HEK293 (cell line): ENCODE data around the gene P2RY6.

Experiments used
- CTCF ChIA-PET: fragments of 350-600 bp; formaldehyde crosslinking; extraction: SDS; loops from one replicate; lab custom pipeline; 2021; ENCODE audit warnings: antibody characterized with exemption; lab: Yijun Ruan, JAX
- POLR2A ChIA-PET: fragments of 300-600 bp; formaldehyde crosslinking; extraction: SDS; loops from one replicate; lab custom pipeline; 2020; ENCODE audit warnings: antibody characterized with exemption, inconsistent platforms; lab: Yijun Ruan, JAX
- H3K27ac ChIP-seq: fragments of 200-500 bp; sonication (Bioruptor generic); 2 replicates; pipeline ENCODE4 v1.5.1; 2014; ENCODE audit warnings: low read depth, low read length, control low read depth, inconsistent platforms; ENCODE audit errors: extremely low read depth
- H3K36me3 ChIP-seq, 2 experiments: fragments of 200-500 bp in 1 of 2; sonication (Bioruptor generic) in 1 of 2; 1 replicate in 1 of 2; 2 replicates in 1 of 2; pipeline ENCODE4 v1.5.1; 2014 to 2017; ENCODE audit warnings: inconsistent platforms in 2 of 2, low read length in 2 of 2; ENCODE audit not compliant: control insufficient read depth in 2 of 2, insufficient read depth in 1 of 2
- H3K4me1 ChIP-seq: fragments of 200-500 bp; sonication (Bioruptor generic); 2 replicates; pipeline ENCODE4 v1.5.1; 2014; ENCODE audit warnings: mild to moderate bottlenecking, low read length, inconsistent platforms; ENCODE audit not compliant: control insufficient read depth, insufficient read depth
- H3K4me3 ChIP-seq: 2 replicates; pipeline ENCODE4 v1.5.1; 2011; ENCODE audit warnings: low read depth, mild to moderate bottlenecking, control low read depth, low read length, moderate library complexity
- H3K9me3 ChIP-seq: fragments of 200-500 bp; sonication (Bioruptor generic); 2 replicates; pipeline ENCODE4 v1.5.1; 2014; ENCODE audit warnings: low read depth, low read length, inconsistent platforms; ENCODE audit not compliant: control insufficient read depth, insufficient read depth
- GLI4 ChIP-seq: fragments of 450-650 bp; formaldehyde crosslinking; IDR thresholded peaks from 2 replicates; pipeline ENCODE4 v1.5.1; 2016; ENCODE audit warnings: missing biosample characterization, missing genetic modification characterization
- KLF9 ChIP-seq: fragments of 450-650 bp; formaldehyde crosslinking; IDR thresholded peaks from 2 replicates; pipeline ENCODE4 v1.5.1; 2016; ENCODE audit warnings: missing biosample characterization, missing genetic modification characterization, low read depth
- OSR2 ChIP-seq: fragments of 450-650 bp; formaldehyde crosslinking; IDR thresholded peaks from 2 replicates; pipeline ENCODE4 v1.5.1; 2016; ENCODE audit warnings: missing biosample characterization, missing genetic modification characterization
- RBAK ChIP-seq: fragments of 450-650 bp; formaldehyde crosslinking; IDR thresholded peaks from 2 replicates; pipeline ENCODE4 v1.5.1; 2016; ENCODE audit warnings: missing biosample characterization, missing genetic modification characterization
- TRIM28 ChIP-seq: IDR thresholded peaks from 2 replicates; pipeline ENCODE4 v1.6.1; 2011; ENCODE audit warnings: low read length, control low read depth, borderline replicate concordance
- ZNF398 ChIP-seq: fragments of 450-650 bp; formaldehyde crosslinking; IDR thresholded peaks from 2 replicates; pipeline ENCODE4 v1.5.1; 2017; ENCODE audit warnings: missing biosample characterization, missing genetic modification characterization
- ZNF416 ChIP-seq: fragments of 450-650 bp; formaldehyde crosslinking; IDR thresholded peaks from 2 replicates; pipeline ENCODE4 v1.5.1; 2016; ENCODE audit warnings: missing biosample characterization, missing genetic modification characterization
- ZNF513 ChIP-seq: fragments of 450-650 bp; IDR thresholded peaks from 2 replicates; pipeline ENCODE4 v1.5.1; 2018; ENCODE audit warnings: missing biosample characterization, missing genetic modification characterization
- ZNF623 ChIP-seq: fragments of 450-650 bp; formaldehyde crosslinking; IDR thresholded peaks from 2 replicates; pipeline ENCODE4 v1.5.1; 2016; ENCODE audit warnings: missing biosample characterization, missing genetic modification characterization
- ZNF639 ChIP-seq: fragments of 450-650 bp; formaldehyde crosslinking; IDR thresholded peaks from 2 replicates; pipeline ENCODE4 v1.5.1; 2016; ENCODE audit warnings: missing biosample characterization, missing genetic modification characterization
- ZNF645 ChIP-seq: fragments of 450-650 bp; formaldehyde crosslinking; IDR thresholded peaks from 2 replicates; pipeline ENCODE4; 2016; ENCODE audit warnings: missing biosample characterization, missing genetic modification characterization
- ZNF664 ChIP-seq: fragments of 450-650 bp; formaldehyde crosslinking; IDR thresholded peaks from 2 replicates; pipeline ENCODE4 v1.5.1; 2016; ENCODE audit warnings: missing biosample characterization, missing genetic modification characterization
- ZNF843 ChIP-seq: fragments of 450-650 bp; formaldehyde crosslinking; IDR thresholded peaks from 2 replicates; pipeline ENCODE4 v1.5.1; 2016; ENCODE audit warnings: missing biosample characterization, missing genetic modification characterization
- ZSCAN18 ChIP-seq: fragments of 450-650 bp; formaldehyde crosslinking; IDR thresholded peaks from 2 replicates; pipeline ENCODE4 v1.5.1; 2016; ENCODE audit warnings: missing biosample characterization, missing genetic modification characterization
- TF ChIP-seq, protein P1 (sequence below): fragments of 450-650 bp; formaldehyde crosslinking; IDR thresholded peaks from 2 replicates; pipeline ENCODE4 v1.5.0; 2017; ENCODE audit warnings: missing biosample characterization, missing genetic modification characterization, borderline replicate concordance
- TF ChIP-seq, protein P2 (sequence below): fragments of 450-650 bp; formaldehyde crosslinking; IDR thresholded peaks from 2 replicates; pipeline ENCODE4 v1.5.1; 2016; ENCODE audit warnings: missing biosample characterization, missing genetic modification characterization
- TF ChIP-seq, protein P3 (sequence below): fragments of 450-650 bp; formaldehyde crosslinking; IDR thresholded peaks from 2 replicates; pipeline ENCODE4 v1.5.1; 2016; ENCODE audit warnings: missing biosample characterization, missing genetic modification characterization
- TF ChIP-seq, protein P4 (sequence below): fragments of 450-650 bp; formaldehyde crosslinking; IDR thresholded peaks from 2 replicates; pipeline ENCODE4 v1.5.1; 2016; ENCODE audit warnings: missing biosample characterization, missing genetic modification characterization

Gene P2RY6

GRCh38 chr11:73293356-73293936 lies 21.3 kb downstream of the P2RY6 start:
- no peak overlapping the region for H3K4me3 ChIP-seq
- no peaks in the 10 kb centered on the region for H3K36me3 ChIP-seq
- H3K27ac ChIP-seq, result no peak overlapping the region
- POLR2A ChIA-PET, result no interaction called here
- CTCF ChIA-PET, result interaction anchor here (0.5 to 6.4 kb wide), 5 partner anchors 13 to 98 kb away, joined by 3 to 75 read pairs (median 11); partner anchors contain the start of gene ARHGEF17
- no peaks in the 10 kb centered on the region for H3K4me1 ChIP-seq
- TF ChIP-seq RBAK (tag by site-specific recombination) (no peak), OSR2 (tag by site-specific recombination) (no peak), ZSCAN18 (tag by site-specific recombination) (no peak), ZNF843 (tag by site-specific recombination) (no peak), ZNF645 (no peak)
- TF ChIP-seq, protein P1, sequence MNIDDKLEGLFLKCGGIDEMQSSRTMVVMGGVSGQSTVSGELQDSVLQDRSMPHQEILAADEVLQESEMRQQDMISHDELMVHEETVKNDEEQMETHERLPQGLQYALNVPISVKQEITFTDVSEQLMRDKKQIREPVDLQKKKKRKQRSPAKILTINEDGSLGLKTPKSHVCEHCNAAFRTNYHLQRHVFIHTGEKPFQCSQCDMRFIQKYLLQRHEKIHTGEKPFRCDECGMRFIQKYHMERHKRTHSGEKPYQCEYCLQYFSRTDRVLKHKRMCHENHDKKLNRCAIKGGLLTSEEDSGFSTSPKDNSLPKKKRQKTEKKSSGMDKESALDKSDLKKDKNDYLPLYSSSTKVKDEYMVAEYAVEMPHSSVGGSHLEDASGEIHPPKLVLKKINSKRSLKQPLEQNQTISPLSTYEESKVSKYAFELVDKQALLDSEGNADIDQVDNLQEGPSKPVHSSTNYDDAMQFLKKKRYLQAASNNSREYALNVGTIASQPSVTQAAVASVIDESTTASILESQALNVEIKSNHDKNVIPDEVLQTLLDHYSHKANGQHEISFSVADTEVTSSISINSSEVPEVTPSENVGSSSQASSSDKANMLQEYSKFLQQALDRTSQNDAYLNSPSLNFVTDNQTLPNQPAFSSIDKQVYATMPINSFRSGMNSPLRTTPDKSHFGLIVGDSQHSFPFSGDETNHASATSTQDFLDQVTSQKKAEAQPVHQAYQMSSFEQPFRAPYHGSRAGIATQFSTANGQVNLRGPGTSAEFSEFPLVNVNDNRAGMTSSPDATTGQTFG, result no peak
- no peaks in the 10 kb centered on the region for H3K9me3 ChIP-seq

- no peaks in the 10 kb centered on the region for H3K36me3 ChIP-seq
- POLR2A ChIA-PET, result no interaction called here
- TF ChIP-seq KLF9 (tag by site-specific recombination), result no peak
- TF ChIP-seq ZNF623, result no peak
- TF ChIP-seq GLI4 (tag by site-specific recombination), result no peak
- TF ChIP-seq, protein P2, sequence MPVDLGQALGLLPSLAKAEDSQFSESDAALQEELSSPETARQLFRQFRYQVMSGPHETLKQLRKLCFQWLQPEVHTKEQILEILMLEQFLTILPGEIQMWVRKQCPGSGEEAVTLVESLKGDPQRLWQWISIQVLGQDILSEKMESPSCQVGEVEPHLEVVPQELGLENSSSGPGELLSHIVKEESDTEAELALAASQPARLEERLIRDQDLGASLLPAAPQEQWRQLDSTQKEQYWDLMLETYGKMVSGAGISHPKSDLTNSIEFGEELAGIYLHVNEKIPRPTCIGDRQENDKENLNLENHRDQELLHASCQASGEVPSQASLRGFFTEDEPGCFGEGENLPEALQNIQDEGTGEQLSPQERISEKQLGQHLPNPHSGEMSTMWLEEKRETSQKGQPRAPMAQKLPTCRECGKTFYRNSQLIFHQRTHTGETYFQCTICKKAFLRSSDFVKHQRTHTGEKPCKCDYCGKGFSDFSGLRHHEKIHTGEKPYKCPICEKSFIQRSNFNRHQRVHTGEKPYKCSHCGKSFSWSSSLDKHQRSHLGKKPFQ, result no peak
- TF ChIP-seq ZNF639 (tag by site-specific recombination), result no peak
- TF ChIP-seq ZNF398 (tag by site-specific recombination), result no peak
- TF ChIP-seq ZNF664, result no peak
- TF ChIP-seq TRIM28, result no peak
- TF ChIP-seq ZNF513 (tag by site-specific recombination), result no peak
- TF ChIP-seq, protein P3, sequence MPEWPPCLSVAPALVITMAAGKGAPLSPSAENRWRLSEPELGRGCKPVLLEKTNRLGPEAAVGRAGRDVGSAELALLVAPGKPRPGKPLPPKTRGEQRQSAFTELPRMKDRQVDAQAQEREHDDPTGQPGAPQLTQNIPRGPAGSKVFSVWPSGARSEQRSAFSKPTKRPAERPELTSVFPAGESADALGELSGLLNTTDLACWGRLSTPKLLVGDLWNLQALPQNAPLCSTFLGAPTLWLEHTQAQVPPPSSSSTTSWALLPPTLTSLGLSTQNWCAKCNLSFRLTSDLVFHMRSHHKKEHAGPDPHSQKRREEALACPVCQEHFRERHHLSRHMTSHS, result no peak
- TF ChIP-seq, protein P4, sequence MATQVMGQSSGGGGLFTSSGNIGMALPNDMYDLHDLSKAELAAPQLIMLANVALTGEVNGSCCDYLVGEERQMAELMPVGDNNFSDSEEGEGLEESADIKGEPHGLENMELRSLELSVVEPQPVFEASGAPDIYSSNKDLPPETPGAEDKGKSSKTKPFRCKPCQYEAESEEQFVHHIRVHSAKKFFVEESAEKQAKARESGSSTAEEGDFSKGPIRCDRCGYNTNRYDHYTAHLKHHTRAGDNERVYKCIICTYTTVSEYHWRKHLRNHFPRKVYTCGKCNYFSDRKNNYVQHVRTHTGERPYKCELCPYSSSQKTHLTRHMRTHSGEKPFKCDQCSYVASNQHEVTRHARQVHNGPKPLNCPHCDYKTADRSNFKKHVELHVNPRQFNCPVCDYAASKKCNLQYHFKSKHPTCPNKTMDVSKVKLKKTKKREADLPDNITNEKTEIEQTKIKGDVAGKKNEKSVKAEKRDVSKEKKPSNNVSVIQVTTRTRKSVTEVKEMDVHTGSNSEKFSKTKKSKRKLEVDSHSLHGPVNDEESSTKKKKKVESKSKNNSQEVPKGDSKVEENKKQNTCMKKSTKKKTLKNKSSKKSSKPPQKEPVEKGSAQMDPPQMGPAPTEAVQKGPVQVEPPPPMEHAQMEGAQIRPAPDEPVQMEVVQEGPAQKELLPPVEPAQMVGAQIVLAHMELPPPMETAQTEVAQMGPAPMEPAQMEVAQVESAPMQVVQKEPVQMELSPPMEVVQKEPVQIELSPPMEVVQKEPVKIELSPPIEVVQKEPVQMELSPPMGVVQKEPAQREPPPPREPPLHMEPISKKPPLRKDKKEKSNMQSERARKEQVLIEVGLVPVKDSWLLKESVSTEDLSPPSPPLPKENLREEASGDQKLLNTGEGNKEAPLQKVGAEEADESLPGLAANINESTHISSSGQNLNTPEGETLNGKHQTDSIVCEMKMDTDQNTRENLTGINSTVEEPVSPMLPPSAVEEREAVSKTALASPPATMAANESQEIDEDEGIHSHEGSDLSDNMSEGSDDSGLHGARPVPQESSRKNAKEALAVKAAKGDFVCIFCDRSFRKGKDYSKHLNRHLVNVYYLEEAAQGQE (tag by site-specific recombination), result no peak
- TF ChIP-seq ZNF416, result no peak
Measured at GRCh38 chr11:73294604-73295003, 22.5 kb downstream of the P2RY6 start.

More at GRCh38 chr11:73294604-73295003, 22.5 kb downstream of the P2RY6 start:
- no peak overlapping the region for H3K27ac ChIP-seq
- CTCF ChIA-PET, result interaction anchor here (0.5 to 6.4 kb wide), 25 partner anchors 11 to 1233 kb away, joined by 3 to 75 read pairs (median 4); partner anchors contain the start of genes ARHGEF17 and RELT
- H3K4me3 ChIP-seq, result no peak overlapping the region
- H3K9me3 ChIP-seq, result no peaks in the 10 kb centered on the region
- no peaks in the 10 kb centered on the region for H3K4me1 ChIP-seq
